SK-N-SH treated with all-trans-retinoic acid at 6 μM for 48 hours (cell line): ENCODE data around the gene ERG.

Source experiments
- ATAC-seq: fragments of 200-7000 bp; cut with Tn5 transposase; 3 replicates; pipeline ENCODE4 v1.9.1; 2020; ENCODE audit warnings: mild to moderate bottlenecking, moderate library complexity
- ARNTL ChIP-seq: fragments of 450-650 bp; formaldehyde crosslinking; IDR thresholded peaks from 2 replicates; pipeline ENCODE4 v1.5.0; 2020; ENCODE audit warnings: low read depth, mild to moderate bottlenecking, moderate library complexity, borderline replicate concordance
- BACH2 ChIP-seq: fragments of 250-450 bp; sonication (Bioruptor Pico); IDR thresholded peaks from 2 replicates; pipeline ENCODE4 v1.9.0; 2021; ENCODE audit warnings: mild to moderate bottlenecking, borderline replicate concordance
- CSDC2 ChIP-seq: fragments of 250-450 bp; sonication (Bioruptor Pico); IDR thresholded peaks from 2 replicates; pipeline ENCODE4 v1.5.0; 2020; ENCODE audit warnings: mild to moderate bottlenecking, moderate library complexity
- CSRNP3 ChIP-seq: fragments of 250-450 bp; sonication (Bioruptor Pico); IDR thresholded peaks from 2 replicates; pipeline ENCODE4 v1.5.1; 2021; ENCODE audit warnings: mild to moderate bottlenecking, moderate library complexity
- ESRRG ChIP-seq: fragments of 250-450 bp; sonication (Bioruptor Pico); IDR thresholded peaks from 2 replicates; pipeline ENCODE4 v1.6.1; 2021; ENCODE audit warnings: mild to moderate bottlenecking
- GLIS3 ChIP-seq: fragments of 250-450 bp; sonication (Bioruptor Pico); IDR thresholded peaks from 2 replicates; pipeline ENCODE4 v1.5.0; 2020; ENCODE audit warnings: mild to moderate bottlenecking, moderate library complexity
- ISL1 ChIP-seq: fragments of 250-450 bp; sonication (Bioruptor Pico); IDR thresholded peaks from 2 replicates; pipeline ENCODE4 v2.1.2; 2022; ENCODE audit warnings: mild to moderate bottlenecking, moderate library complexity
- OSR1 ChIP-seq: fragments of 250-450 bp; sonication (Bioruptor Pico); IDR thresholded peaks from 2 replicates; pipeline ENCODE4 v1.8.0; 2022; ENCODE audit warnings: moderate library complexity, mild to moderate bottlenecking, inconsistent platforms
- PATZ1 ChIP-seq: fragments of 250-450 bp; sonication (Bioruptor Pico); IDR thresholded peaks from 2 replicates; pipeline ENCODE4 v1.8.0; 2020; ENCODE audit warnings: mild to moderate bottlenecking, moderate library complexity, borderline replicate concordance
- POU6F1 ChIP-seq: fragments of 250-450 bp; sonication (Bioruptor Pico); IDR thresholded peaks from 2 replicates; pipeline ENCODE4 v1.8.0; 2021; ENCODE audit warnings: low read depth, mild to moderate bottlenecking, moderate library complexity, borderline replicate concordance
- RARB ChIP-seq: fragments of 250-450 bp; sonication (Bioruptor Pico); IDR thresholded peaks from 2 replicates; pipeline ENCODE4 v1.8.0; 2021; ENCODE audit warnings: mild to moderate bottlenecking, moderate library complexity
- SNAI2 ChIP-seq: fragments of 250-450 bp; sonication (Bioruptor Pico); IDR thresholded peaks from 2 replicates; pipeline ENCODE4 v1.5.0; 2020; ENCODE audit warnings: mild to moderate bottlenecking, moderate library complexity
- TCF4 ChIP-seq: fragments of 250-450 bp; sonication (Bioruptor Pico); IDR thresholded peaks from 2 replicates; pipeline ENCODE4 v1.8.0; 2021; ENCODE audit warnings: mild to moderate bottlenecking, moderate library complexity, borderline replicate concordance
- TOX ChIP-seq: fragments of 250-450 bp; sonication (Bioruptor Pico); IDR thresholded peaks from 2 replicates; pipeline ENCODE4 v1.8.0; 2021; ENCODE audit warnings: mild to moderate bottlenecking, moderate library complexity, borderline replicate concordance
- ZC3H10 ChIP-seq: fragments of 250-450 bp; sonication (Bioruptor Pico); IDR thresholded peaks from 2 replicates; pipeline ENCODE4 v1.5.1; 2021; ENCODE audit warnings: mild to moderate bottlenecking, moderate library complexity
- ZFP3 ChIP-seq: fragments of 250-450 bp; sonication (Bioruptor Pico); IDR thresholded peaks from 2 replicates; pipeline ENCODE4 v1.5.0; 2020; ENCODE audit warnings: mild to moderate bottlenecking, moderate library complexity
- ZFP30 ChIP-seq: fragments of 450-650 bp; formaldehyde crosslinking; IDR thresholded peaks from 2 replicates; pipeline ENCODE4 v1.5.0; 2022; ENCODE audit warnings: mild to moderate bottlenecking, moderate library complexity
- ZNF565 ChIP-seq: fragments of 450-650 bp; formaldehyde crosslinking; conservative IDR thresholded peaks from 2 replicates; pipeline ENCODE4 v1.5.0; 2020; ENCODE audit warnings: low read depth, mild to moderate bottlenecking, moderate library complexity
- ZNF70 ChIP-seq: fragments of 450-650 bp; formaldehyde crosslinking; IDR thresholded peaks from 2 replicates; pipeline ENCODE4 v1.5.0; 2020; ENCODE audit warnings: mild to moderate bottlenecking, moderate library complexity
- ZNF8 ChIP-seq: fragments of 450-650 bp; formaldehyde crosslinking; IDR thresholded peaks from 2 replicates; pipeline ENCODE4 v1.5.0; 2020; ENCODE audit warnings: mild to moderate bottlenecking, moderate library complexity
- TF ChIP-seq, protein P1 (sequence below): fragments of 250-450 bp; sonication (Bioruptor Pico); IDR thresholded peaks from 2 replicates; pipeline ENCODE4 v1.5.1; 2020; ENCODE audit warnings: low read depth, mild to moderate bottlenecking, moderate library complexity
- TF ChIP-seq, protein P2 (sequence below): fragments of 250-450 bp; sonication (Bioruptor Pico); IDR thresholded peaks from 2 replicates; pipeline ENCODE4 v1.5.0; 2020; ENCODE audit warnings: mild to moderate bottlenecking, moderate library complexity

The ERG gene

GRCh38 chr21:38494251-38494642 lies 4.0 kb downstream of the ERG start:
- TF ChIP-seq ZNF565 (CRISPR knock-in tag) (no peak), TOX (CRISPR knock-in tag) (no peak), GLIS3 (CRISPR knock-in tag) (no peak), ZC3H10 (CRISPR knock-in tag) (no peak), ZNF8 (CRISPR knock-in tag) (no peak), CSRNP3 (CRISPR knock-in tag) (no peak), SNAI2 (CRISPR knock-in tag) (no peak), TCF4 (CRISPR knock-in tag) (no peak), CSDC2 (CRISPR knock-in tag) (no peak), ZFP3 (CRISPR knock-in tag) (no peak), OSR1 (no peak), ZFP30 (no peak), ARNTL (CRISPR knock-in tag) (no peak), ESRRG (CRISPR knock-in tag) (no peak), ISL1 (no peak), ZNF70 (no peak)
- TF ChIP-seq, protein P1, sequence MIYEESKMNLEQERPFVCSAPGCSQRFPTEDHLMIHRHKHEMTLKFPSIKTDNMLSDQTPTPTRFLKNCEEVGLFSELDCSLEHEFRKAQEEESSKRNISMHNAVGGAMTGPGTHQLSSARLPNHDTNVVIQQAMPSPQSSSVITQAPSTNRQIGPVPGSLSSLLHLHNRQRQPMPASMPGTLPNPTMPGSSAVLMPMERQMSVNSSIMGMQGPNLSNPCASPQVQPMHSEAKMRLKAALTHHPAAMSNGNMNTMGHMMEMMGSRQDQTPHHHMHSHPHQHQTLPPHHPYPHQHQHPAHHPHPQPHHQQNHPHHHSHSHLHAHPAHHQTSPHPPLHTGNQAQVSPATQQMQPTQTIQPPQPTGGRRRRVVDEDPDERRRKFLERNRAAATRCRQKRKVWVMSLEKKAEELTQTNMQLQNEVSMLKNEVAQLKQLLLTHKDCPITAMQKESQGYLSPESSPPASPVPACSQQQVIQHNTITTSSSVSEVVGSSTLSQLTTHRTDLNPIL (CRISPR knock-in tag) = no peak
- TF ChIP-seq, protein P2, sequence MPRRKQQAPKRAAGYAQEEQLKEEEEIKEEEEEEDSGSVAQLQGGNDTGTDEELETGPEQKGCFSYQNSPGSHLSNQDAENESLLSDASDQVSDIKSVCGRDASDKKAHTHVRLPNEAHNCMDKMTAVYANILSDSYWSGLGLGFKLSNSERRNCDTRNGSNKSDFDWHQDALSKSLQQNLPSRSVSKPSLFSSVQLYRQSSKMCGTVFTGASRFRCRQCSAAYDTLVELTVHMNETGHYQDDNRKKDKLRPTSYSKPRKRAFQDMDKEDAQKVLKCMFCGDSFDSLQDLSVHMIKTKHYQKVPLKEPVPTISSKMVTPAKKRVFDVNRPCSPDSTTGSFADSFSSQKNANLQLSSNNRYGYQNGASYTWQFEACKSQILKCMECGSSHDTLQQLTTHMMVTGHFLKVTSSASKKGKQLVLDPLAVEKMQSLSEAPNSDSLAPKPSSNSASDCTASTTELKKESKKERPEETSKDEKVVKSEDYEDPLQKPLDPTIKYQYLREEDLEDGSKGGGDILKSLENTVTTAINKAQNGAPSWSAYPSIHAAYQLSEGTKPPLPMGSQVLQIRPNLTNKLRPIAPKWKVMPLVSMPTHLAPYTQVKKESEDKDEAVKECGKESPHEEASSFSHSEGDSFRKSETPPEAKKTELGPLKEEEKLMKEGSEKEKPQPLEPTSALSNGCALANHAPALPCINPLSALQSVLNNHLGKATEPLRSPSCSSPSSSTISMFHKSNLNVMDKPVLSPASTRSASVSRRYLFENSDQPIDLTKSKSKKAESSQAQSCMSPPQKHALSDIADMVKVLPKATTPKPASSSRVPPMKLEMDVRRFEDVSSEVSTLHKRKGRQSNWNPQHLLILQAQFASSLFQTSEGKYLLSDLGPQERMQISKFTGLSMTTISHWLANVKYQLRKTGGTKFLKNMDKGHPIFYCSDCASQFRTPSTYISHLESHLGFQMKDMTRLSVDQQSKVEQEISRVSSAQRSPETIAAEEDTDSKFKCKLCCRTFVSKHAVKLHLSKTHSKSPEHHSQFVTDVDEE (CRISPR knock-in tag) = no peak
- ATAC-seq = no peak

DNA sequence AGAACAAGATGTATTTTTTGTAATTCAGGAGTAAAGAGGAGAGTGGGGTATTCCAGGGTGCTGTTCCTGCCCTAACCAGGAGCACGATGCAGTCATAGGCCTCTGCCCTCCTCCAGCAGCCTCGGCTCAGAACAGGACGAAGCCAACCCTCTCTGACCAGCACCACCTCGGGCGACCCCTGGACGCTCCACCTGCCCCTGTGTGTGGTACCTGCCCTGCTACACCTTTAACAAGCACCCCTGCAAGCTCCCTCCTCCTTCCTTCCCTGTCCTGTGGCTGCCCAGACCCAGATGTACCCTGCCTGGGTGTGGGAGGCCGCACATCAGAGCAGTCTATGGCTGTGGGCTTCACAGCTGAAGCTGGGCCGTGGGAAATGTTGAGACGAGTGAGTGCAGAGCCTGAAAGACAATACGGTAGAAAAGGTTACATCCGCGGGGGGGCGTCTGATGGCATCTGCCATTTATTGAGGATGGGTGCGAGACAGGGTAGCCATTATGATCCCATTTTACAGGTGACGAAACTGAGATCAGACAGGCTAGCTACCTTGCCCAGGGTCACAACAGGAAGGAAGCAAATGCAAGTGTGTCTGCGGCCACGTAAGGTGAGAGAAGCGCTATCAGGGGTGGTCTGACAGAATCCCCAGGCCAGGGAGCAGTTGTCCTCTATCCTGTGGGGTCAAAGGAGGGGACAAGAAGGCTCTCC lies 4.6 kb downstream of the ERG start:
- TF ChIP-seq ESRRG (CRISPR knock-in tag) (no peak), RARB (no peak), OSR1 (no peak), PATZ1 (CRISPR knock-in tag) (no peak), TOX (CRISPR knock-in tag) (no peak), POU6F1 (no peak), ARNTL (CRISPR knock-in tag) (no peak), BACH2 (CRISPR knock-in tag) (no peak), CSRNP3 (CRISPR knock-in tag) (no peak), ZFP3 (CRISPR knock-in tag) (no peak), ISL1 (no peak), ZNF70 (no peak)
- ATAC-seq = no peak
